Testis (tissue), 2 donors: ENCODE results near the gene KCNF1.

ENCODE experiments used
- POLR2A ChIP-seq: fragments of 450-650 bp; IDR thresholded peaks from one replicate; pipeline ENCODE4 v1.6.1; 2017; ENCODE audit warnings: antibody characterized with exemption, mild to moderate bottlenecking, moderate library complexity
- TF ChIP-seq, protein P1 (sequence below), 3 experiments: fragments of 450-650 bp in 2 of 3; fragments of 200-600 bp in 1 of 3; sonication (generic) in 1 of 3; IDR thresholded peaks; one replicate each; pipeline ENCODE4 v1.5.1; 2016 to 2019; ENCODE audit warnings: antibody characterized with exemption in 3 of 3, mild to moderate bottlenecking in 2 of 3, moderate library complexity in 1 of 3

DNA sequence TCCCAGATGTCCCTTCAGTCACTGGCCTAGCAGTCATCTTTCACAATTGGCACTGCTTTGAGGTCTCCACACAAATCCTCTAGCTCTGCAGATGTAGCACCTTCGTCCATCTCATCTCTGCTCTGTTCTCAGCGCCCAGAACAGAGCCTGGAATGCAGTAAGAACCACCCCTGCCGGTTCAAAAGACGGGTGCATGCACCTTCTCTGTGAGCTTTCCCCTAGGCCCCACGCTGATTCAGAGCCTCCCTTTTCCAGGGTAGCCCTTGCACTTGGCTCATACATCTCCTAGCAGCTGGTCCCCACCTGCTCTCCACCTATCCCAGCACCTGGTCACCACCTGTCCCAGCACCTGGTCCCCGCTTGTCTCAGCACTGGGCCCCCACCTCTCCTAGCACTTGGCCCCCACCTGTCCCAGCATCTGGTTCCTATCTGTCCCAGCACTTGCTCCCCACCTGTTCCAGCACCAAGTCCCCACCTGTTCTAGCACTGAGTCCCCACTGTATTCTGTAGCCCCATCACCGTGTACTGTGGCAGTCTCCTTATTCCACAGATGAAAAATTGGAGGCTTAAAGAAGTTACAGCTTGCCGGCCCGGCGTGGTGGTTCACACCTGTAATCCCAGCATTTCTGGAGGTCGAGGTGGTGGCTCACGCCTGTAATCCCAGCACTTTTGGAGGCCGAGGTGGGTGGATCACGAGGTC is 4.7 kb upstream of the KCNF1 start:
- TF ChIP-seq POLR2A, result no peak
- TF ChIP-seq, protein P1, sequence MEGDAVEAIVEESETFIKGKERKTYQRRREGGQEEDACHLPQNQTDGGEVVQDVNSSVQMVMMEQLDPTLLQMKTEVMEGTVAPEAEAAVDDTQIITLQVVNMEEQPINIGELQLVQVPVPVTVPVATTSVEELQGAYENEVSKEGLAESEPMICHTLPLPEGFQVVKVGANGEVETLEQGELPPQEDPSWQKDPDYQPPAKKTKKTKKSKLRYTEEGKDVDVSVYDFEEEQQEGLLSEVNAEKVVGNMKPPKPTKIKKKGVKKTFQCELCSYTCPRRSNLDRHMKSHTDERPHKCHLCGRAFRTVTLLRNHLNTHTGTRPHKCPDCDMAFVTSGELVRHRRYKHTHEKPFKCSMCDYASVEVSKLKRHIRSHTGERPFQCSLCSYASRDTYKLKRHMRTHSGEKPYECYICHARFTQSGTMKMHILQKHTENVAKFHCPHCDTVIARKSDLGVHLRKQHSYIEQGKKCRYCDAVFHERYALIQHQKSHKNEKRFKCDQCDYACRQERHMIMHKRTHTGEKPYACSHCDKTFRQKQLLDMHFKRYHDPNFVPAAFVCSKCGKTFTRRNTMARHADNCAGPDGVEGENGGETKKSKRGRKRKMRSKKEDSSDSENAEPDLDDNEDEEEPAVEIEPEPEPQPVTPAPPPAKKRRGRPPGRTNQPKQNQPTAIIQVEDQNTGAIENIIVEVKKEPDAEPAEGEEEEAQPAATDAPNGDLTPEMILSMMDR (IDR thresholded peaks at IDR 0.05), result no peak
